Stimulated activated naive CD8-positive, alpha-beta T cell treated with anti-CD3 and anti-CD28 coated beads, Interleukin-15, amount 100 ng/mL, for 72 hours (primary cell): ENCODE results near the gene SLIT3.

Experiments
- ATAC-seq: fragments of 150-1000 bp; cut with Tn5 transposase; 2 replicates; pipeline ENCODE4 v1.10.0; 2021; ENCODE audit warnings: mild to moderate bottlenecking, moderate library complexity
- DNase-seq, 2 donors: peaks; one replicate each; pipeline ENCODE4 v3.0.0; 2021 to 2022
- H3K27ac Mint-ChIP-seq, 2 donors: one replicate each; pipeline ENCODE4 v1.8.0; 2022; ENCODE audit warnings: mild to moderate bottlenecking in 2 of 2, mixed read lengths in 2 of 2, moderate library complexity in 2 of 2
- H3K27me3 Mint-ChIP-seq: one replicate; pipeline ENCODE4 v1.8.0; 2022; ENCODE audit warnings: mixed read lengths
- H3K4me1 Mint-ChIP-seq: one replicate; pipeline ENCODE4 v1.8.0; 2022; ENCODE audit warnings: mild to moderate bottlenecking, mixed read lengths
- H3K4me3 Mint-ChIP-seq, 2 donors: one replicate each; pipeline ENCODE4 v1.8.0; 2022; ENCODE audit warnings: mild to moderate bottlenecking in 2 of 2, mixed read lengths in 2 of 2, moderate library complexity in 1 of 2
- H3K9me3 Mint-ChIP-seq, 2 donors: one replicate each; pipeline ENCODE4 v1.8.0; 2022; ENCODE audit warnings: mixed read lengths in 2 of 2

SLIT3 gene

DNA sequence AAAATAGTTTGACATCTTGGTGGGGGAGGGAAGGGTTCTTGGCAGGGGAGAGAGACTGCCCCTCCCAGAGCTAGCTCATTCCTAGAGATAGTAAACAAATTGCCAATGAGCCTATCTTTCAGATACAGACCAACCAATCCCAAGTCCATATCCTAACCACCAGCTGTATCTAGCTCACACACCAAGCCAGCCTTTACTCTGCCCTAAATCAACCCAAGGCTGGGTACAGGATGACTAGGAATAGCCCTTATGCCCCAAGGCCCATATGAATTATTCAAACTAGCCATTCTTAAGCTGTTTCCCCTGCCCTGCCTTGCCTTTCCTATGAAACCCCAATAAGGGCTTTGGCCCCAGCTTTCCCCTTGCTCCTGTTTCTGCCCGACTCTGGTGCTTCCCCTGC is 440.4 kb downstream of the SLIT3 start:
- Mint-ChIP-seq H3K27me3 (peaks cover 21% of the 10 kb centered on the region), H3K4me1 (peaks cover 7% of the 10 kb centered on the region), H3K9me3 (no peaks in the 10 kb centered on the region), H3K27ac (no peak overlapping the region), H3K4me3 (no peak overlapping the region)
- no peak for DNase-seq
- ATAC-seq: no peak

DNA sequence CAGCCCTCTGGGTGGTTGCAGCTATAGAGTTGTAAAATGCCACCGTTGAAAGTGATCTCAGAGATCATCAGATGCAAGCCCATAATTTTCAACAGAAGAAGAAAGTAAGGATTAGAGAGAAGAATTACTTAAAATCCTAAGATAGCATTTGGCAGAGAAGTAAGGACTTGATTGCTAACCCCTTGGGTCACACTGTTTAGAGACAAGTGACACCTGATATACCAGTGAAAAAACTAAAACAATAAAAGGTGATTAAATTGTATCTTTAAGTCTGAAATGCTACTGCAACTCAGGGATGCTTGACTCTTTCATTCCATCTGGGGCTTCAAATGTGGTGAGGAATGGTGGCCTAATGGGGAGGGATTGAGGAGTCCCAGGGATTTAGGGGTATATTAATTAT is 440.9 kb downstream of the SLIT3 start:
- Mint-ChIP-seq H3K4me1 (peaks cover 7% of the 10 kb centered on the region), H3K27me3 (peaks cover 26% of the 10 kb centered on the region), H3K4me3 (no peak overlapping the region), H3K9me3 (no peaks in the 10 kb centered on the region), H3K27ac (no peak overlapping the region)
- no peak for DNase-seq
- no peak for ATAC-seq

DNA sequence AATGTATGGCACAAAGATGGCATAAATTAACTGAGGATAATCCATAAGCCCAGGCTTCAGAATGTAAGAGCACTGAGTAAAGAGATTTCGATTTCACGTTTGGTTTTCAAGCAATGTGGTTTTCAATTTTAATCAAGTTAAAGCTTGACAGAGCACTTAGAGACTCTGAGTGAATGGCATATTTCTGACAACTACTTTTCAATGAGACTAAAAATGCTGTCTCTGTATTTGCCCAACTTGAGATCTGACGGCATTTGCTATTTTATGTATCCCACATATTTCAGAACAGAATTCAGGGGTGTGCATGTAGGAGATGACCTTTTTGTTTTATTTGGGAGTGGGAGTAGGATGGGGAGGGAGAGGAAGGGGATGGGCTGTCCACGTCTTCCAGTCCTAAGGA is 441.5 kb downstream of the SLIT3 start:
- Mint-ChIP-seq H3K4me1 (peaks cover 11% of the 10 kb centered on the region), H3K27me3 (peaks cover 32% of the 10 kb centered on the region), H3K27ac (no peak overlapping the region), H3K4me3 (no peak overlapping the region), H3K9me3 (no peaks in the 10 kb centered on the region)
- ATAC-seq (no peak), DNase-seq (no peak)

DNA sequence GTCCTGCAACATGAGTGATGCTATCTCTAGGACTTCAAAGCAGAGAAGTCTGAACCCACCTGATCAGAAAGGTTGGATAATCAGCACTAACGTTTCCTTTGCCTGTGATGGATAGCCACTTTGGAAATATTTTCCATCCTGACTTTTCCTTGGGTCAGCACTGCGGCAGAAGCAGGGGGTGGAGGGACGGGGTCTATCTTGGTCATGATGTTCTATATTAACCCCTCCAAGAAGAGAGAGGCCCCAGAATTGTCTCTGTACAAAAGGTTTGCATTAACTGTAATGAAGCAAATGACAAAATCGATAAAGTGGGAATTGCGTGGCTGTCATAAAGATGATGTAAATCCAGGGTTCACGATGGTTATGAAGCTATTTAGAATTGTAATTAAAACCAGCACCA is 441.9 kb downstream of the SLIT3 start:
- Mint-ChIP-seq H3K4me1 (peaks cover 14% of the 10 kb centered on the region), H3K4me3 (no peak overlapping the region), H3K27ac (peak overlapping the region in 1 of 2 donors; percentile 15), H3K9me3 (no peaks in the 10 kb centered on the region), H3K27me3 (peaks cover 34% of the 10 kb centered on the region)
- no peak for DNase-seq
- no peak for ATAC-seq

DNA sequence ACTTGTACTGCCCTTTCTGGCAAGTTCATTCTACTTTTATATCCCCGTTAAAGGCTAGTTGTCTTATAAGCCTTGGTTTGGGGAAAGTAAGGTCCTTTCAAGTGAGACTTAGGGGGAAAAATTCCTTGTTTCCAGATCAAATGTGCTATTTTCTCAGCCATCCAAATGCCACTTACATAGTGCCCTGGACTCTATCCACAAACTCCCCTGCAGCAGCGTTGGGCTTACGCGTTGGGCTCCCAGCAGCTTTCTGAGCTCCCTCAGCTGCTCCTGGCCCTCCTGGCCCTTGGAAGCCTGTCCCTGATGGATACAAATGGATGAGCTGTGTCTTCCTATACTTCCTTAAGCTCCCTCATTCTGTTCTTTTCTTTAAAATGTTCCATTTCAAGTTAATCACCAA is 442.6 kb downstream of the SLIT3 start:
- Mint-ChIP-seq H3K9me3 (no peaks in the 10 kb centered on the region), H3K4me1 (peaks cover 20% of the 10 kb centered on the region), H3K4me3 (no peak overlapping the region), H3K27ac (no peak overlapping the region), H3K27me3 (peaks cover 34% of the 10 kb centered on the region)
- ATAC-seq: no peak
- DNase-seq: no peak

DNA sequence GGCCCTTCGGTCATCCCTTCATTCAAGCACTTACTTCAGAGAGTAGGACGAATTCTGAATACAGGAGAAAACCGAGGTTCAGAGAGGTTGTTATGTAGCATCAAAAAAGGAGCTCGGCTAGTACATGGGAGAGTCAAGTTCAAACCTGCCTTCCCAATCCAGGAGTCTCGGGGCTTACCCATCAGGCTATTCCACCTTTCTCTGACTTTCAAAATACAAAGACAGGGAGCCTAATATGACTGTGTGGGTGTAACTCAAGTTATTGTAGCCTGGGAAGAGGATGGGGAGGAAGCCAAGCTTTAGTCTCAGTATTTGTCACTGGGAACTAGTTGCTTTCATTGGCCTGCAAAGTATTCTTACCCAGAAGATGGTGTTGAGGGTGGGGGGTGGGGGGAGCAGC is 447.0 kb downstream of the SLIT3 start:
- Mint-ChIP-seq H3K27ac (no peak overlapping the region), H3K4me1 (peaks cover 40% of the 10 kb centered on the region), H3K9me3 (no peaks in the 10 kb centered on the region), H3K27me3 (peaks cover 20% of the 10 kb centered on the region), H3K4me3 (no peak overlapping the region)
- DNase-seq (no peak), ATAC-seq (peak; percentile 10)

DNA sequence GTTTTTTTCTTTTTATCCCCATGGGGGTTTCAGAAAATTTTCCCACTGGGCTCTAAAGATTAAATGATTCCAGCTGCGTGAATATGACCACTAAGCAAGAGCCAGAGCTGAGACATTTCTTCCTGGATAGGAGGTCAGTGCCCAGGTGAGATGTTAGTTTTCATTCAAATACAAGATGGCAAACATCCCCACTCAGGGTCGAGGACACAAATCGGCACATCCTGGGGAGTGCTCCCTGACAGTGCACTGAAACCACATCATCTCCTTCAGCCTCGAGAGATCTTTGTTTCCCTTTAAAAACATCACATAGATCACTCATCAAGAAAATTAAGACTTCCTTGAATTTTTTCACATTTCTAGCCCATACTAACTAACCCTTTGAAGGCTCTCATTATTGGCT is 448.6 kb downstream of the SLIT3 start:
- H3K27me3 Mint-ChIP-seq: peaks cover 21% of the 10 kb centered on the region
- no peaks in the 10 kb centered on the region for H3K9me3 Mint-ChIP-seq
- ATAC-seq: peak; percentile 57
- H3K27ac Mint-ChIP-seq: peak overlapping the region; percentile 63 to 90
- H3K4me1 Mint-ChIP-seq: peaks cover 40% of the 10 kb centered on the region
- DNase-seq: no peak
- peak overlapping the region; percentile 40 to 61 for H3K4me3 Mint-ChIP-seq

DNA sequence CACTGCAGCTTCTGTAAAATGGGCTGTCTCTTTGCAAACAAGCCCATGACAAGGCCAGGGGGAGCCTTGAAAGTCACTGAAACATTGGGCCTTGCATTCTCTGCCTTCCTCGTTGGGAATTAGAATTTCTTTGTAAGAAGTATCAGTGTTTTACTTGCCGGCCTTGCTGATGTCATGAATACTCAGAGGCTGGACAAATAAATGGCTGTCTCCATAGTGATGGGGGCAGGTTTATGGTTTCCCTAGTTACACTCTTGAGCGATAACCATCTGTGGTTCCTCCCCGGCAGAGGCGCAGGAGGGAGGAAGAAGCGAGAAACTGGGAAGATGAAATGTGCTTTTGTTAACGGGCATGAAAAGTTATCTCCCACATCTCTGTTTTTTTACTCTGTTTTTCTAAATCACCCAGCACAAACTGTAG is 449.0 kb downstream of the SLIT3 start:
- DNase-seq (peak; percentile 3 to 33), ATAC-seq (peak; percentile 83)
- Mint-ChIP-seq H3K4me1 (peaks cover 40% of the 10 kb centered on the region), H3K4me3 (peak overlapping the region; percentile 40 to 61), H3K27ac (peak overlapping the region; percentile 63 to 90), H3K9me3 (no peaks in the 10 kb centered on the region), H3K27me3 (peaks cover 25% of the 10 kb centered on the region)

DNA sequence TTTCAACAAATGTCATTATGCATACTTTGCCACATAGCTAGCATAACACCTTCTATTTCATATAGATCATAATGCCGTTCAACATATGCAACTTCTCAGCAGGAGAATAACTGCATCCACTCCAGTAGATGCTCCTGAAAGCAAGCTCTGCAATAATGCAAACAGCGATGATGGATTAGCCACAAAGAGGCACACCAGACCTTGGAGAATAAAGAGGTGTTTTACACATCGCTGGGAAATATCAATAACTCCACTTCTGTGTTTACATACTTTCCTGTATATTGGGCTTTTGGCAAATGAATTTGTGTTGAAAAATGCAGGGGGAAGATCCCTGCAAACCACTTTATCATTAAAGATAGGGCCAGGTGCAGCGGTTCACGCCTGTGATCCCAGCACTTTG is 450.3 kb downstream of the SLIT3 start:
- H3K9me3 Mint-ChIP-seq: no peaks in the 10 kb centered on the region
- H3K4me1 Mint-ChIP-seq: peaks cover 33% of the 10 kb centered on the region
- ATAC-seq (no peak), DNase-seq (no peak)
- H3K4me3 Mint-ChIP-seq: no peak overlapping the region
- no peak overlapping the region for H3K27ac Mint-ChIP-seq
- H3K27me3 Mint-ChIP-seq: peaks cover 35% of the 10 kb centered on the region

DNA sequence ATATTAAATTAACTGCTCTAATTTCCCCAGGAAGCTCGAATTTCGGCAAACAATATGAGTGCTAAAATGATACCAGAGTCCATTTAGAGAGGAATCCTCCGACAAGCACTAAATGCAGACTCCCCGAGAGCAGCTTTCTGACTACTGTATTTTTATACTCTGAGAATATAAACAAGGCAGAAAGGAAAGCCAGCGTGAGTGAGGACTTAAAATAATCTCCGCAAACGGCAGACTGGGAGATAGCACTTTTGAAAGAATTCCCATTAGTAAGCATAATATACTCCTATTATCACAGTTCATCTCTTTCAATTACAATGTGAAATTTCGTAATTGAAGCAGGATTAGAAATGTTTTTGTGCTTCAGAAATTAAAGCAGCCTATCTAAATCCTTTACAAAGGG is 452.4 kb downstream of the SLIT3 start:
- H3K27me3 Mint-ChIP-seq: peaks cover 39% of the 10 kb centered on the region
- no peak overlapping the region for H3K4me3 Mint-ChIP-seq
- ATAC-seq (no peak), DNase-seq (no peak)
- H3K27ac Mint-ChIP-seq: no peak overlapping the region
- no peaks in the 10 kb centered on the region for H3K9me3 Mint-ChIP-seq
- peaks cover 21% of the 10 kb centered on the region for H3K4me1 Mint-ChIP-seq

DNA sequence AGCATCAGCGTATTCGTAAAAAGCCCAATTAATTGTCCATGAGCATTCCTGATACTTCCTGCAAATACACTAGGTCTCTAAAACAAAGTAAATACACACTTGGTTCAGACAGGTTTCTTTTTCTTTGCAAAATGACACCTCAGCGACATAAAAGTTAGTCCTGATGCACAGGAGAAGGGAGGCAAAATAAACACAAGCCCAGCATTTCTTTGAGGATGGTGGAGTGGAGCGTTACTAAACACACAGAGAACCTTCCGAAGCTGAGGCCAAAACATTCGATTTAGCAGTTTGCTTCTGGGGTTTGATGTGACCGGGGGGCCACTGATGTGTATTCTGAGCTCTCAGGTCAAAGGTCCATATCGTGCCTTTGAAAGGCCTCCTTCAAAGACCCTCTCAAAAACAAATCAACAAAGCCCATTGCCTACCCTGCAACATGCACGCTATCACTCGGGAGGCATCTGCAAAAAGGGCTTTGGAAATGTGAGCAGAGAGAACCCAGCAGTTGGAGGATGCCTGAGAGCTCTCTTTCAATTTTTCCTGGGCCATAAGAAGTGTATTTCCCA is 453.3 kb downstream of the SLIT3 start:
- Mint-ChIP-seq H3K27me3 (peaks cover 49% of the 10 kb centered on the region), H3K4me1 (peaks cover 14% of the 10 kb centered on the region), H3K27ac (no peak overlapping the region), H3K9me3 (no peaks in the 10 kb centered on the region), H3K4me3 (no peak overlapping the region)
- no peak for ATAC-seq
- DNase-seq: no peak

DNA sequence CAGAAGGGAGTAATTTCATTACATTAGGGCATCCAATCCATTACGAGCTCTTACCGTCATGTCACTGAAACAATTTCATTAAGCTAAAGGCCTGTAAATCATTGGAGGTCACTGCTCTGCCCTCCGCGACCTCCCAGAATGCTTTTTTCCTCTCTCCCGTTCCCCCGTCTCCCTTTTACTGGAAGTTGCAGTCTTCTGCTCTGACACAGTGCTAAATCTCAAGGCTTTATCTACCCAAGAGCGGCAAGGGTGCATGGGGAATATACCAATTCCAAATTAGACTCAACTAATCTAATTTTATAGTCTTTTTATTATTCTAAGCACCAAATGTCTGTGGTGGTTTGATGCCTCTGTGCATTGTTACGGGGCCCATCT is 456.0 kb downstream of the SLIT3 start:
- ATAC-seq: no peak
- no peak overlapping the region for H3K4me3 Mint-ChIP-seq
- peaks cover 65% of the 10 kb centered on the region for H3K27me3 Mint-ChIP-seq
- H3K27ac Mint-ChIP-seq: peak overlapping the region in 1 of 2 donors; percentile 8
- H3K4me1 Mint-ChIP-seq: no peaks in the 10 kb centered on the region
- DNase-seq: no peak
- no peaks in the 10 kb centered on the region for H3K9me3 Mint-ChIP-seq

DNA sequence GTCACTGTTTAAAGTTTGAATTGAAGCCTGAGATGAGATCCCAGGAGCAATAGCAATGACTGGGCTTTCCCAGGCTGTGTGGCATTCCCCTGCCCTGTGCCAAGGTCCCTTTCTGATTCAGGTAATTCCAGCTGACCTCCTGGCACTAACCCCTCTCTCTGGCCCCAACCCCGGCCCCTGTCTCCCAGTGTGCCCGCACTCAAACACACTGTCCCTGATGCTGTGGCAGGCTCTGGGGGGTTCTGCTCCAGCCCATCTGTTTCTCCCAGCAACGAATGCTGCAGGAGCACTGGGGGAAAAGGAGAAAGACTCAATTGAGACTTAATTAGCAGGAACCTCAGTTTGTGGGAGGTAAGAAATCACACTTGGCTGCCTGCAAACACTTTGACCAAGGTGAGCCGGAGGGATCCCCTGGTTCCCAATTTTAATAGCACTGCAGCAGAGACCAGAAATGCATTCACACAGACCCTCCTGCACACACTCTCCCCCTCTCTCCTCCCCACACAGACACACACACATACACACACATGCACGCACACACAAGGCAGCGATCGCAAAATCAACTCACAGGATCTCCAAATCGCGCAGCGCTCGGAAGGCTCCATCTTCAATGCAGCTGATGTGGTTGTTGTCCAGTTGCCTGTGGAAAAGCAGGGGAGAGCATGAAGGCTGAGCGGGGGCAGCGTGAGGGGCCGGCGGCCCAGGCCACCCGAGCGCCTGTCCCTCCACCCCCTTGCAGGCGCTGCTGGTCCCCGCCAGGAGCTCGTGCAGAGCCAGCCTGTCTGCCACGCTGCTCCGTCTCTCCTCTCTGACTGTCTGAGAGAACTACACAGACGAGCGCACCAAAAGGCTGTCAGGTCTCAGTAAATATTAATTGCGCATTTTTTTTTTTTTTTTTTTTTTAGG is 456.7 kb downstream of the SLIT3 start:
- Mint-ChIP-seq H3K4me1 (no peaks in the 10 kb centered on the region), H3K27me3 (peaks cover 65% of the 10 kb centered on the region), H3K4me3 (no peak overlapping the region), H3K27ac (no peak overlapping the region), H3K9me3 (no peaks in the 10 kb centered on the region)
- no peak for DNase-seq
- no peak for ATAC-seq

DNA sequence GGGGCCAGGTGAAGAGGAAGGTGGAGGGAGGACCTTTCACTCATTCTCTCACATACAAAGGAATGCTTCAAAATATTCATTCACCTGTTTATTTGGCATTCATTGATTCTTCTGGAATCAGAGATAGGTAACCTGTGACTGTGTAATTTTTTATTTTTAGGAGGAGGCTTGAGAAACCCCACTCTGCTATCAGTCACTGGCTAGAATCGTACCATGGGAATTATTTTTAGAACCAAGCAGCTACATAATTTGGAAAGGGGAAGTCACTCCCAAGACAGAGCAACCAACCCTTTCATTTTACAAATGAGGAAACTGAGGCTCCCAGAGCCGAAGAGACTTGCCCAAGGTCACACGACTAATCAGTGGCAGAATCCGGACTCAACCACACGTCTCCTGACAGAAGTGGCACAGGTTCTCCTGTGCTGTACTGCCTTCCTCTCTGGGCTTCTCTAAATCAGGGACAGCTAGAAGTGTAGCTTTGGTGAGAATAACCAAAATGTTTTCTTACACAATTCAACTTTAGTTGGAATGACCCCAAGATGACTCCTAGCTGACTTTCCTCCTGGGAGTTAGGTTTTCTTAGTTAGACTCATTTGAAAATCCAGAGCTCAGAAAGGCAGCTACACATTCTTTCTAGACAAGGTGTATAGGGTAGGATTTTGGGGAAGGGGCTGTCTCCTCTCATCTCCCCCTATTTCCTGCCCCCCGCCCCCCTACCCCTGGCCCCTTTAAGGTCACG is 457.5 kb downstream of the SLIT3 start:
- peaks cover 6% of the 10 kb centered on the region for H3K4me1 Mint-ChIP-seq
- ATAC-seq: no peak
- no peak overlapping the region for H3K4me3 Mint-ChIP-seq
- no peak overlapping the region for H3K27ac Mint-ChIP-seq
- DNase-seq: no peak
- peaks cover 65% of the 10 kb centered on the region for H3K27me3 Mint-ChIP-seq
- peaks cover 4 to 7% of the 10 kb centered on the region in 2 donors for H3K9me3 Mint-ChIP-seq

DNA sequence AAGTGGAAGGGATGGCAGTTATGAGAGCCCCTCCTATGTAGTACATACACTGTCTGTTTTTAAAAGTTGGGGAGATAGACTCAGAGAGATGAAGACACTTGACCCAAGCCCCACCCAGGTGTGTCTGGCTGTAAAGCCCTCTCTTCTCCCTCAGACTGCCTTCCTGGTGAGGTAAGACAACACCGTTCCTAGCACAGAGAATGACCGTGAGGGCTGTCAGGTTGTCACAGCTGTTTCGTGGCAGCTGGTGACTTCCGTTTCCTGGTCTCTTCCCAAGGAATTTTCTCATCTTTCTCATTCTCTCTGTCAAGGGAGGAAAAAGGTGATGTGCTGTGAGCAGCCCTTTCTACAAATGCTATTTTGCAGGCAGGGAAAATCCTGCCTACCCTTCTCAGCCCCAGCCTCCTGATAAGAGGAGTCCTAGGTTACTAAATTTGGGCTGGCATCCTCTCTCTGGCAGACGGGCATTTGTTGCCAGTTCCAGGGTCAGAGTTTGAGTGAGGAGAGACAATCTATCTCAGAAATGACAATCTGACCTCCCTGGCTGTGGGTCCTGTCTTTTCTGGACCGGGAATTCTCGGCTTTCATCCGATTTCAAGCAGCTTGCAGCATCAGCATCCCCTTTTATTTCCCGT is 458.3 kb downstream of the SLIT3 start:
- peaks cover 4 to 8% of the 10 kb centered on the region in 2 donors for H3K9me3 Mint-ChIP-seq
- no peak overlapping the region for H3K4me3 Mint-ChIP-seq
- peaks cover 57% of the 10 kb centered on the region for H3K27me3 Mint-ChIP-seq
- H3K27ac Mint-ChIP-seq: peak overlapping the region in 1 of 2 donors; percentile 20
- H3K4me1 Mint-ChIP-seq: peaks cover 14% of the 10 kb centered on the region
- no peak for ATAC-seq
- DNase-seq: no peak
